Fibroblast of skin of right quadriceps (primary cell): ENCODE results near the gene ID4.

Experiments used
- DNase-seq: peaks from one replicate; pipeline ENCODE4 v3.0.0-alpha.2; 2013

ID4 gene

GRCh38 chr6:19836799-19837510 lies at the start of gene ID4:
Gene ID4 (plus strand): TSS chr6:19837370. CDS start chr6:19837755, 385 bp downstream.
- DNase-seq: peak; percentile 99

GRCh38 chr6:19788686-19789085 lies 48.5 kb upstream of the ID4 start:
- DNase-seq: no peak

GRCh38 chr6:19789100-19789803 lies 47.9 kb upstream of the ID4 start:
- peak; percentile 9 for DNase-seq

GRCh38 chr6:19791267-19791666 lies 45.9 kb upstream of the ID4 start:
- no peak for DNase-seq

- DNase-seq: peak; percentile 44
Observed at GRCh38 chr6:19795211-19795610, 42.0 kb upstream of the ID4 start.

GRCh38 chr6:19796452-19796851 lies 40.7 kb upstream of the ID4 start:
- no peak for DNase-seq

- no peak for DNase-seq
Observed at GRCh38 chr6:19798362-19798761, 38.8 kb upstream of the ID4 start.

- DNase-seq: no peak
Observed at GRCh38 chr6:19802656-19803055, 34.5 kb upstream of the ID4 start.

- peak; percentile 49 for DNase-seq
Observed at GRCh38 chr6:19803331-19804204, 33.6 kb upstream of the ID4 start.

GRCh38 chr6:19804205-19805128 lies 32.7 kb upstream of the ID4 start:
- peak; percentile 98 for DNase-seq

GRCh38 chr6:19805129-19805481 lies 32.1 kb upstream of the ID4 start:
- peak; percentile 51 for DNase-seq

- DNase-seq: no peak
Observed at GRCh38 chr6:19806971-19807396, 30.2 kb upstream of the ID4 start.

GRCh38 chr6:19811397-19812079 lies 25.6 kb upstream of the ID4 start:
- DNase-seq: no peak

GRCh38 chr6:19812512-19813119 lies 24.6 kb upstream of the ID4 start:
- peak; percentile 32 for DNase-seq

- no peak for DNase-seq
Observed at GRCh38 chr6:19818805-19819204, 18.4 kb upstream of the ID4 start.

GRCh38 chr6:19824058-19824807 lies 12.9 kb upstream of the ID4 start:
- no peak for DNase-seq

GRCh38 chr6:19827247-19827646 lies 9.9 kb upstream of the ID4 start:
- DNase-seq: no peak

- no peak for DNase-seq
Observed at GRCh38 chr6:19827903-19828302, 9.3 kb upstream of the ID4 start.

- DNase-seq: peak; percentile 61
Observed at GRCh38 chr6:19830171-19830570, 7.0 kb upstream of the ID4 start.

GRCh38 chr6:19831358-19831757 lies 5.8 kb upstream of the ID4 start:
- DNase-seq: no peak

- DNase-seq: no peak
Observed at GRCh38 chr6:19833947-19834346, 3.2 kb upstream of the ID4 start.
